ENCODE measurements around the gene SLC8A1. TPM values are rescaled to one million over a fixed set of nuclear protein-coding genes. Genes with fewer than 3 reads are reported as not detected.

SLC8A1 gene
- total and polyA plus RNA-seq, 10 of the 15 experiments (the other 5 are each of a cell fraction or from before 2014, with no cell fraction given): under 0.01 to 1.2 (median 0.01) TPM; not detected in 3

DNA sequence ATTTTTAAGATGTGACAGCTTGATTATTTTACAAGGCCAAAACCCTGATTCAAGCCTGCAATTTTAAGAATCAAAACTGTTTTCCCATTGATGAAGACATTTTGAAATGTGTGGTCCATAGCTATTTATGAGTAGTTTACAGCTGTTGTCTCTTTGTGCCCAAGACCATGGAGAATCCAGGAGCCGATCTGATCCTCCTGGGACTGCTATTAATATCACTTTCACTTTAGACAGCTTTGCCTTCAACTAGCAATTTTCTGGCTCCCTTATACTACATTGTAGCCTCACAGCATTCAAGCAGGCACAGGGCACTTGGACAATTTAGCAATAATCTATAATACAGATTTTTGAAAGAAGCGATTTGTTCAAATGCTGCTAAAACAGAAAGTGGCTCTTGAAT, 172.9 kb downstream of the SLC8A1 start:
- WGBS (ENCODE audit: insufficient coverage, insufficient replicate concordance, low lambda C conversion rate, missing lambda C conversion rate): 68% methylated on average over 2 of the region's 2 CpGs
- intact Hi-C loops (cut with micrococcal nuclease; ENCODE audit: unreplicated experiment): no loop called here
- ChIA-PET POLR2A (no interaction called here), RAD21 (ENCODE audit: unreplicated experiment) (no interaction called here), SMC1A (ENCODE audit: uncharacterized antibody, unreplicated experiment) (interaction anchor here (0.7 to 1.0 kb wide), 2 partner anchors 8 to 85 kb away, joined by 3 read pairs; no protein-coding TSS in a partner anchor), CTCF (no interaction called here)
- TF ChIP-seq, protein P1, sequence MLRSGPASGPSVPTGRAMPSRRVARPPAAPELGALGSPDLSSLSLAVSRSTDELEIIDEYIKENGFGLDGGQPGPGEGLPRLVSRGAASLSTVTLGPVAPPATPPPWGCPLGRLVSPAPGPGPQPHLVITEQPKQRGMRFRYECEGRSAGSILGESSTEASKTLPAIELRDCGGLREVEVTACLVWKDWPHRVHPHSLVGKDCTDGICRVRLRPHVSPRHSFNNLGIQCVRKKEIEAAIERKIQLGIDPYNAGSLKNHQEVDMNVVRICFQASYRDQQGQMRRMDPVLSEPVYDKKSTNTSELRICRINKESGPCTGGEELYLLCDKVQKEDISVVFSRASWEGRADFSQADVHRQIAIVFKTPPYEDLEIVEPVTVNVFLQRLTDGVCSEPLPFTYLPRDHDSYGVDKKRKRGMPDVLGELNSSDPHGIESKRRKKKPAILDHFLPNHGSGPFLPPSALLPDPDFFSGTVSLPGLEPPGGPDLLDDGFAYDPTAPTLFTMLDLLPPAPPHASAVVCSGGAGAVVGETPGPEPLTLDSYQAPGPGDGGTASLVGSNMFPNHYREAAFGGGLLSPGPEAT (IDR thresholded peaks at IDR 0.05; ENCODE audit: low read depth): no peak
- TF ChIP-seq, protein P2, sequence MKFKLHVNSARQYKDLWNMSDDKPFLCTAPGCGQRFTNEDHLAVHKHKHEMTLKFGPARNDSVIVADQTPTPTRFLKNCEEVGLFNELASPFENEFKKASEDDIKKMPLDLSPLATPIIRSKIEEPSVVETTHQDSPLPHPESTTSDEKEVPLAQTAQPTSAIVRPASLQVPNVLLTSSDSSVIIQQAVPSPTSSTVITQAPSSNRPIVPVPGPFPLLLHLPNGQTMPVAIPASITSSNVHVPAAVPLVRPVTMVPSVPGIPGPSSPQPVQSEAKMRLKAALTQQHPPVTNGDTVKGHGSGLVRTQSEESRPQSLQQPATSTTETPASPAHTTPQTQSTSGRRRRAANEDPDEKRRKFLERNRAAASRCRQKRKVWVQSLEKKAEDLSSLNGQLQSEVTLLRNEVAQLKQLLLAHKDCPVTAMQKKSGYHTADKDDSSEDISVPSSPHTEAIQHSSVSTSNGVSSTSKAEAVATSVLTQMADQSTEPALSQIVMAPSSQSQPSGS (IDR thresholded peaks at IDR 0.05; ENCODE audit: low read length): no peak
- TF ChIP-seq, protein P3, sequence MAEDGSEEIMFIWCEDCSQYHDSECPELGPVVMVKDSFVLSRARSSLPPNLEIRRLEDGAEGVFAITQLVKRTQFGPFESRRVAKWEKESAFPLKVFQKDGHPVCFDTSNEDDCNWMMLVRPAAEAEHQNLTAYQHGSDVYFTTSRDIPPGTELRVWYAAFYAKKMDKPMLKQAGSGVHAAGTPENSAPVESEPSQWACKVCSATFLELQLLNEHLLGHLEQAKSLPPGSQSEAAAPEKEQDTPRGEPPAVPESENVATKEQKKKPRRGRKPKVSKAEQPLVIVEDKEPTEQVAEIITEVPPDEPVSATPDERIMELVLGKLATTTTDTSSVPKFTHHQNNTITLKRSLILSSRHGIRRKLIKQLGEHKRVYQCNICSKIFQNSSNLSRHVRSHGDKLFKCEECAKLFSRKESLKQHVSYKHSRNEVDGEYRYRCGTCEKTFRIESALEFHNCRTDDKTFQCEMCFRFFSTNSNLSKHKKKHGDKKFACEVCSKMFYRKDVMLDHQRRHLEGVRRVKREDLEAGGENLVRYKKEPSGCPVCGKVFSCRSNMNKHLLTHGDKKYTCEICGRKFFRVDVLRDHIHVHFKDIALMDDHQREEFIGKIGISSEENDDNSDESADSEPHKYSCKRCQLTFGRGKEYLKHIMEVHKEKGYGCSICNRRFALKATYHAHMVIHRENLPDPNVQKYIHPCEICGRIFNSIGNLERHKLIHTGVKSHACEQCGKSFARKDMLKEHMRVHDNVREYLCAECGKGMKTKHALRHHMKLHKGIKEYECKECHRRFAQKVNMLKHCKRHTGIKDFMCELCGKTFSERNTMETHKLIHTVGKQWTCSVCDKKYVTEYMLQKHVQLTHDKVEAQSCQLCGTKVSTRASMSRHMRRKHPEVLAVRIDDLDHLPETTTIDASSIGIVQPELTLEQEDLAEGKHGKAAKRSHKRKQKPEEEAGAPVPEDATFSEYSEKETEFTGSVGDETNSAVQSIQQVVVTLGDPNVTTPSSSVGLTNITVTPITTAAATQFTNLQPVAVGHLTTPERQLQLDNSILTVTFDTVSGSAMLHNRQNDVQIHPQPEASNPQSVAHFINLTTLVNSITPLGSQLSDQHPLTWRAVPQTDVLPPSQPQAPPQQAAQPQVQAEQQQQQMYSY (CRISPR knock-in tag; IDR thresholded peaks at IDR 0.05): no peak
- TF ChIP-seq RAD21 (IDR thresholded peaks at IDR 0.05; ENCODE audit: insufficient read depth, low read depth, low read length): no peak
- H3K4me2 ChIP-seq (ENCODE audit: control insufficient read depth, insufficient read depth): no peak overlapping the region
- H3K9ac ChIP-seq (ENCODE audit: control insufficient read depth, insufficient read depth, low read length): no peak overlapping the region
- no peaks in the 10 kb centered on the region for H3K36me3 ChIP-seq (ENCODE audit: control insufficient read depth in 2 of 2, insufficient read depth in 2 of 2, low read length in 1 of 2)
- no peaks in the 10 kb centered on the region for H3K79me2 ChIP-seq (ENCODE audit: control insufficient read depth, insufficient read depth, low read length)
- H3K4me3 ChIP-seq: no peak overlapping the region
- no peak overlapping the region for H2AFZ ChIP-seq (ENCODE audit: control insufficient read depth, low read depth, low read length)
- BruUV-seq (replicated peaks): no TSS peak
- peaks cover 3% of the 10 kb centered on the region; the same call in 1 of the 2 replicates for H3K4me1 ChIP-seq (ENCODE audit: control insufficient read depth, insufficient read depth, low read length)
- no peak for DNase-seq (ENCODE audit: low read depth, low spot score)
- H3K9me3 ChIP-seq (replicated peaks; ENCODE audit: control insufficient read depth, insufficient read depth, low read length): no peaks in the 10 kb centered on the region
- no peak overlapping the region for H3K27ac ChIP-seq (ENCODE audit: control insufficient read depth, insufficient read depth)
- no peak for ATAC-seq
- no peak for FAIRE-seq
- H3K27me3 ChIP-seq (replicated peaks in 1 of 2; ENCODE audit: control insufficient read depth in 2 of 2, insufficient read depth in 2 of 2, low read length in 1 of 2): no peaks in the 10 kb centered on the region
- in situ Hi-C loops (cut with MboI): no loop called here
- H4K20me1 ChIP-seq (ENCODE audit: control insufficient read depth, insufficient read depth): no peaks in the 10 kb centered on the region

Data from GM12878 (cell line).